ENCODE data around the gene STARD6.

Gene STARD6

DNA sequence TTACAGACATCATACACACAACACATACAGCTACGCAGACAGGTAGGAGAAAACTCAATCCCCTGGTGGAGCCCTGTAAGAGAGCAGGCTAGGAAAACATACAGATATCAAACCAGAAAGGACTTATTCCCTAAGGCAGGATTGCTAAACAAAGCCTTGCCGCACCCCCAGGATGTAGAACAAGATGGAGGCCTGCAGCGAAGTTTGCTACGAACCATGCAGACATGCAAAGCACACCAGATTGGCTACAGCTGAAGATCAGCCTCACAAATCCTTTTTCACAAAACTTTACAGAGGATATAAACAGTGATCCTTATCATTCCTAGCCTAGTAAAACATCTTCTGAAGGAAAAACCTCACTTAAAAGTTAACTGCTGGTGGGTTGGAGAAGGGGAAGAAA lies 28.4 kb upstream of the STARD6 start:
- DNase-seq (ENCODE audit: insufficient read length, low spot score) (no peak), FAIRE-seq (no peak)
- no peak for TF ChIP-seq POLR2AphosphoS5 (IDR thresholded peaks at IDR 0.05; ENCODE audit: low read depth, low read length)
- no peak for TF ChIP-seq PAX5 (IDR thresholded peaks at IDR 0.05; ENCODE audit: insufficient read depth, low read length, severe bottlenecking)
- TF ChIP-seq POLR2A (IDR thresholded peaks at IDR 0.05; ENCODE audit: low read depth, low read length) = no peak
- TF ChIP-seq TAF1 (IDR thresholded peaks at IDR 0.05; ENCODE audit: low read depth, low read length) = no peak
- no peak for TF ChIP-seq SPI1 (IDR thresholded peaks at IDR 0.05; ENCODE audit: low read depth, low read length)
- no peak for TF ChIP-seq POU2F2 (IDR thresholded peaks at IDR 0.05; ENCODE audit: low read depth, low read length)

DNA sequence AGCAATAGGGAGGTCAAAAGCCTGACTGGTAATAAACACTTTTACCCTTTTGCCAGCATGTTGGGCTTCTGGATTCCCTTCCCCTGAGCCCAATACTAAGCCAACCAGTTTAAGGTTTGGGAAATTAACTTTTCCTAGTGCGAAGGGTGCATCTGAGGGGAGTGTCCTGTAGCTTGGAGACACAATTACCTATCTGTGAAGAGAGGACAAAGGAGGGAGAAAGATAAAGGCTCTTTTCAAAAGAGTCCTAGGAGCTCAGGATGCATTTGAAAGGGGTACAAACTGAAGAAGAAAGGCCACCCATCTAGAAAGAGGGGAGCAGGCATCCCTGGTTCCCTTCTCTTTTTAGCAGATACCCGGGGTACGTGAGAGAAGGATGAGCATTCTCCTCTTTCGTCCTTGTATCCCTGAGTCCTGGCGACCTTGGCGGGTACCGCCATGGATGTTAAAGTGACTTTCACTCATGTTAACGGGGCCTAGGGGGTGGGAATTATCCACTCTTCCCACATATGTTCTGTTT lies 25.1 kb upstream of the STARD6 start:
- FAIRE-seq = no peak
- TF ChIP-seq TAF1 (IDR thresholded peaks at IDR 0.05; ENCODE audit: low read depth, low read length) = no peak
- no peak for TF ChIP-seq PAX5 (IDR thresholded peaks at IDR 0.05; ENCODE audit: insufficient read depth, low read length, severe bottlenecking)
- no peak for TF ChIP-seq POLR2AphosphoS5 (IDR thresholded peaks at IDR 0.05; ENCODE audit: low read depth, low read length)
- TF ChIP-seq POU2F2 (IDR thresholded peaks at IDR 0.05; ENCODE audit: low read depth, low read length) = no peak
- TF ChIP-seq POLR2A (IDR thresholded peaks at IDR 0.05; ENCODE audit: low read depth, low read length) = no peak
- TF ChIP-seq SPI1 (IDR thresholded peaks at IDR 0.05; ENCODE audit: low read depth, low read length) = no peak
- no peak for DNase-seq (ENCODE audit: insufficient read length, low spot score)

DNA sequence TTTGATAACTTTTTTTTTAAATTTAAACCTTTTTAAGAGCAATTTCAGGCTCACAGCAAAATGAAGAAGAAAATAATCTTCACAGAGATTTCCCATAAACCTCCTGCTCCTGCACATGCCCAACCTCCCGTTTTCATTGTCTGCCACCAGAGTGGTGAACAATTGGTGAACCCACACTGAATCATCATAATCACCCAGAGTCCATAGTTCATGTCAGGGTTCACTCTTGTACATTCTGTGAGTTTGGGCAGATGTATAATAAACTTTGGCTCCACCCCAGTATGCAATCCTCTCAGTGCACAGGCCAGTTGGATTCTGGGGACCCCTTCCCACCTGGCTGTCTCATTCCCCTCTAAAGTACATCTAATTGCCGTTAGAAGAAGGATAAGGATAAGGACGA lies 24.4 kb upstream of the STARD6 start:
- DNase-seq (ENCODE audit: insufficient read length, low spot score) (no peak), FAIRE-seq (no peak)
- TF ChIP-seq TAF1 (IDR thresholded peaks at IDR 0.05; ENCODE audit: low read depth, low read length) = no peak
- TF ChIP-seq PAX5 (IDR thresholded peaks at IDR 0.05; ENCODE audit: insufficient read depth, low read length, severe bottlenecking) = no peak
- TF ChIP-seq POU2F2 (IDR thresholded peaks at IDR 0.05; ENCODE audit: low read depth, low read length) = no peak
- no peak for TF ChIP-seq POLR2AphosphoS5 (IDR thresholded peaks at IDR 0.05; ENCODE audit: low read depth, low read length)
- no peak for TF ChIP-seq SPI1 (IDR thresholded peaks at IDR 0.05; ENCODE audit: low read depth, low read length)
- TF ChIP-seq POLR2A (IDR thresholded peaks at IDR 0.05; ENCODE audit: low read depth, low read length) = no peak

DNA sequence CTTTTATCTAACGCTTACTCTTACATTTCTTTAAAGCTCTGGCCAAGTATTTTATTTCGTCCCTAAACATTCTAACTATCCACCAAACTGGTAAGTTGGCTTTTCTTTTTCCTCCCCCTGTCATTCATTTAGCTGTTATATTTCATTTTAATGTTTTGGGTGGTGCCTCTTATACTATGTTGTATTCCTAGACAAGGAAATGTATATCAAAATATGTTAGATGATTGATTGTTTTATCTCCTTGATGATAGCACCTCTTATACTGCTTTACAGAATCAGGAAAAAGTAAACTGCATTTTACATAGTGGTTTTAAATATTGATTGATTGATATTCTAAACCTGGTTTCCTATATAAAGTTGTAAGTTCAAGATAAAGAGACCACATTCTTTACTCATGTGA lies 24.0 kb upstream of the STARD6 start:
- DNase-seq (ENCODE audit: insufficient read length, low spot score) (no peak), FAIRE-seq (no peak)
- TF ChIP-seq POLR2A (IDR thresholded peaks at IDR 0.05; ENCODE audit: low read depth, low read length) (no peak), SPI1 (IDR thresholded peaks at IDR 0.05; ENCODE audit: low read depth, low read length) (no peak), TAF1 (IDR thresholded peaks at IDR 0.05; ENCODE audit: low read depth, low read length) (no peak), POU2F2 (IDR thresholded peaks at IDR 0.05; ENCODE audit: low read depth, low read length) (no peak), POLR2AphosphoS5 (IDR thresholded peaks at IDR 0.05; ENCODE audit: low read depth, low read length) (no peak), PAX5 (IDR thresholded peaks at IDR 0.05; ENCODE audit: insufficient read depth, low read length, severe bottlenecking) (no peak)

DNA sequence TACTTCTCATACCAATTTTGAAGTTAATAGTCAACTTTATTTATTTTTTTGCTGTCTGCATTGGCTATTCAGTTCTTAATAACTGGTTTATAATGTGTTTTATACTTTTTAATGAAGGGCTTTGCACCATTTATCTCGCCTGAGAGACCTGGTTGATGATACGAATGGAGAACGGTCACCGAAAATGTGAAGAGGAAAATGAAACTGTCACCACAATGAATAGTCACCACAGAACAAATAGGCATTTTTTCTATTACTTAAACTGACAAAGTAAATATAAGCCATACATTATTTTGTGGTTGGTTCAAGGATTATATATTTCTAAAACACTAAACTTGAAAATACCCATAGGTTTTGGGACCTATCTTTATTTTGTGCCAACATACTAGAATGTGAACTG lies 20.4 kb upstream of the STARD6 start:
- DNase-seq (ENCODE audit: insufficient read length, low spot score) = no peak
- no peak for TF ChIP-seq POLR2AphosphoS5 (IDR thresholded peaks at IDR 0.05; ENCODE audit: low read depth, low read length)
- no peak for TF ChIP-seq POU2F2 (IDR thresholded peaks at IDR 0.05; ENCODE audit: low read depth, low read length)
- no peak for TF ChIP-seq PAX5 (IDR thresholded peaks at IDR 0.05; ENCODE audit: insufficient read depth, low read length, severe bottlenecking)
- TF ChIP-seq TAF1 (IDR thresholded peaks at IDR 0.05; ENCODE audit: low read depth, low read length) = no peak
- no peak for TF ChIP-seq POLR2A (IDR thresholded peaks at IDR 0.05; ENCODE audit: low read depth, low read length)
- TF ChIP-seq SPI1 (IDR thresholded peaks at IDR 0.05; ENCODE audit: low read depth, low read length) = no peak
- no peak for FAIRE-seq

DNA sequence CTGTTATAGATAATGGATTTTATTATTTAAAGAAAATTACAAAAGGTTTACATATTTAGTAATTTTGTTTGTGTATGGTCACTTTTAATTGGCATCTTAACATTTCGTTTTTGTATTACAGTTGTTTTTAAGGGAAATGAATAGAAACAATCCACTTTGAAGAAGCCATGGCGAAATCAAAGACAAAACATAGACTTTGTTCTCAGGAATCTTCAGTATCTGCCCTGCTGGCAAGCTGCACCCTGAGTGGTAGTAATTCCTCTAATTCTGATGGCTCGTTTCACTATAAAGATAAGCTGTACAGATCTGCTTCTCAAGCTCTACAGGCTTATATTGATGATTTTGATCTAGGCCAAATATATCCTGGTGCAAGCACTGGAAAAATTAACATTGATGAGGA lies 2.7 kb upstream of the STARD6 start:
- no peak for FAIRE-seq
- TF ChIP-seq PAX5 (IDR thresholded peaks at IDR 0.05; ENCODE audit: insufficient read depth, low read length, severe bottlenecking) = no peak
- no peak for TF ChIP-seq TAF1 (IDR thresholded peaks at IDR 0.05; ENCODE audit: low read depth, low read length)
- no peak for TF ChIP-seq POU2F2 (IDR thresholded peaks at IDR 0.05; ENCODE audit: low read depth, low read length)
- no peak for TF ChIP-seq POLR2A (IDR thresholded peaks at IDR 0.05; ENCODE audit: low read depth, low read length)
- no peak for TF ChIP-seq SPI1 (IDR thresholded peaks at IDR 0.05; ENCODE audit: low read depth, low read length)
- TF ChIP-seq POLR2AphosphoS5 (IDR thresholded peaks at IDR 0.05; ENCODE audit: low read depth, low read length) = no peak

DNA sequence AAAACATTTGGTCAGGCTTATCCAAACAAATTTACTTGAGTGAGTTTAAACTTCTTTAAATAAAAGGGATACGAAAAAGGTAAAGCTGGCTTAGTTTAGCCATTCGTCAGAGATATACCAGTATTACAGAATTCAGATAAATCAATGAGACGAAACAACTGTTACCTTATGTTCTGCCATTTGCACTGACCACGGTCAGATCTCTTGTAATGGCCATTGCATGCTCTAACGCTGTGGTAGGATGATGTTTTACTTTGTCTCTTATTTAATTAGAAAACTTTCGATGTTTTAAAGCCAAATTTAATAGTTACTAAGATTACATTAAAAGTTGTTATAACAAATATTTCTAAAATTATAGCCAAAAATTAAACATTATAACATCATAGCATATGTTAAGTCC lies 1.6 kb upstream of the STARD6 start:
- no peak for DNase-seq (ENCODE audit: insufficient read length, low spot score)
- TF ChIP-seq POU2F2 (IDR thresholded peaks at IDR 0.05; ENCODE audit: low read depth, low read length) (no peak), SPI1 (IDR thresholded peaks at IDR 0.05; ENCODE audit: low read depth, low read length) (no peak), POLR2AphosphoS5 (IDR thresholded peaks at IDR 0.05; ENCODE audit: low read depth, low read length) (no peak), POLR2A (IDR thresholded peaks at IDR 0.05; ENCODE audit: low read depth, low read length) (no peak), TAF1 (IDR thresholded peaks at IDR 0.05; ENCODE audit: low read depth, low read length) (no peak), PAX5 (IDR thresholded peaks at IDR 0.05; ENCODE audit: insufficient read depth, low read length, severe bottlenecking) (no peak)
- FAIRE-seq = no peak

More for the DNA sequence above, 2.7 kb upstream of the STARD6 start:
- DNase-seq (ENCODE audit: insufficient read length, low spot score) = no peak

DNA sequence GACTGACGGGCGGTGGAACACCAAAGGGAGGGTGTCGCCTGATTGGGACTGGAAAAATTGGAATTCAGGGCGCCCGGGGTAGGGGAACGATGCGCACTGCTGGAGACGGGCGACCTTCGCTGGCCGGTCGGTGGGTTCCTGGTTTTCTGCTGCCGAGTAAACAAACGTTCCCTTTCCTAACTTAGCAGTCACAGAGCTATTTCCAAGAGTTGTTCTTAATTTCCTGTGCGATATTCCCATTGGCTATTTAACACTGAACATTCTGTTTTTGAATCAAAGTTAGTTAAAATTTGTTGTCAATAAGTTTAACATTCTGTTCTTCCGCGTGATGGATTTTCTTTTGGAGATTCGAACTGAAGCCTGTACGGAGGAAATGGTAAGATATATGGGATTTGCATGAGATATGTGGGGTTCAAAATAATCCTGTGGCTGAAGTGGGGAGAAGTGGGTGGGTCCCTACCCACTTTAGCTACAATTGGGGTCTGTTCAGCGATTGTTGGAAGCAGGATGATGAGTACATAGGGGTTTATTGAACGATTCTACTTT lies 910 bp upstream of the STARD6 start:
- FAIRE-seq (peak; percentile 35), DNase-seq (ENCODE audit: insufficient read length, low spot score) (no peak)
- no peak for TF ChIP-seq SPI1 (IDR thresholded peaks at IDR 0.05; ENCODE audit: low read depth, low read length)
- no peak for TF ChIP-seq POLR2AphosphoS5 (IDR thresholded peaks at IDR 0.05; ENCODE audit: low read depth, low read length)
- TF ChIP-seq TAF1 (IDR thresholded peaks at IDR 0.05; ENCODE audit: low read depth, low read length) = no peak
- TF ChIP-seq POLR2A (IDR thresholded peaks at IDR 0.05; ENCODE audit: low read depth, low read length) = no peak
- TF ChIP-seq POU2F2 (IDR thresholded peaks at IDR 0.05; ENCODE audit: low read depth, low read length) = no peak

DNA sequence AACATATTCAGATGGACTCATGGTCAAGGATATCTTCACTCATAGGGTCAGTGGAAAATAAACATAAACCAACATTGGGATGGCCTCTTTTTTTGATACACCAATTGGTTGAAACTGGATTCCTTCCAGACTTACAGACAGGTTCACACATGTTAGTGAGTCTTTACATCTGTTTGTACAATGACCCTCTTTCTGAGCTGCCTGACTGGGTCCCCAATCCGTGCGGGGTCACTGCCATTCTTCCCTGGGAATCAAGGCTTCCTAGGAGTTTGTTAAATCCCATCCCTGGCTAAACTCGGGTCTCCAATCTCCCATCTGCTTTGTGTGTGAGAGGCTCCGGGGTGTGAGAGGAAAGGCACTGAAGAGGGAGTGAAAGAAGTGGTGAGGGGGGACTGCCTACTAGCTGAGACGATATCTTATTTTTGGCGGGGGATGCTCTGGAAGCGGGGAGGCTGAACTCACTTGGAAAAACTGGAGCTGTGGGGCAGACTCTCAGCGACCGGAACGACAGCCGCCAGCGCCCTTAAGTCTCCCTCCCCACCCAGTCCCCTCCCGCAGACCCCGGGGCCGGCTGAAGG lies 487 bp downstream of the STARD6 start:
- FAIRE-seq = no peak
- DNase-seq (ENCODE audit: insufficient read length, low spot score) = no peak
- TF ChIP-seq POLR2A (IDR thresholded peaks at IDR 0.05; ENCODE audit: low read depth, low read length) = no peak

DNA sequence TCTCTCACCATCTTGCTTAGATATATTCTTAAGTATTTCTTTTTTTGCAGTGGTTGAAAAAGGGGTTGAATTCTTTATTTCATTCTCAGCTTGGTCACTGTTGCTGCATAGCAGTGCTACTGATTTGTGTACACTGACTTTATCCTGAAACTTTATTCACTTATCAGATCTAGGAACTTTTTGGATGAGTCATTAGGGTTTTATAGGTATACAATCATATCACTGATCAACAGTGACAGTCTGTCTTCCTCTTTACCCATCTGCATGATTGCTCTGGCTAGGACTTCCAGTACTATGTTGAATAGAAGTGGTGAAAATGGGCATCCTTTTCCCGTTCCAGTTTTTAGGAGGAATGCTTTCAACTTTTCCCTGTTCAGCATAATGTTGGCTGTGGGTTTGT lies 6.5 kb downstream of the STARD6 start:
- no peak for DNase-seq (ENCODE audit: insufficient read length, low spot score)
- no peak for FAIRE-seq
- TF ChIP-seq POU2F2 (IDR thresholded peaks at IDR 0.05; ENCODE audit: low read depth, low read length) = no peak
- TF ChIP-seq POLR2AphosphoS5 (IDR thresholded peaks at IDR 0.05; ENCODE audit: low read depth, low read length) = no peak
- no peak for TF ChIP-seq SPI1 (IDR thresholded peaks at IDR 0.05; ENCODE audit: low read depth, low read length)
- no peak for TF ChIP-seq POLR2A (IDR thresholded peaks at IDR 0.05; ENCODE audit: low read depth, low read length)
- no peak for TF ChIP-seq TAF1 (IDR thresholded peaks at IDR 0.05; ENCODE audit: low read depth, low read length)
- TF ChIP-seq PAX5 (IDR thresholded peaks at IDR 0.05; ENCODE audit: insufficient read depth, low read length, severe bottlenecking) = no peak

Measured in GM12891 (cell line).